A673 (cell line): Measurements from ENCODE around the gene CDKN2C. TPM values are rescaled to one million over a fixed set of nuclear protein-coding genes. Genes with fewer than 3 reads are reported as not detected.
"Not testable (repeated sequence)": the region's sequence is repeated elsewhere in the genome, so short reads cannot be mapped to it uniquely, and the experiment has no call there.

Experiments
- BruUV-seq: library from RNA; stranded (reverse); fragments of 400-500 nt; replicated peaks from 2 replicates; lab custom pipeline; 2021; lab: Mats Ljungman, UMichigan
- CTCF ChIA-PET: fragments of 300-600 bp; sonication (Branson Sonifier 250); formaldehyde crosslinking; loops from one replicate; lab custom pipeline; 2022; ENCODE audit warnings: antibody characterized with exemption; lab: Charles Lee
- POLR2A ChIA-PET: fragments of 300-600 bp; sonication (Branson Sonifier 250); formaldehyde crosslinking; loops from one replicate; lab custom pipeline; 2022; ENCODE audit warnings: antibody characterized with exemption; ENCODE audit not compliant: low non-redundant PET; lab: Charles Lee
- DNase-seq: peaks from one replicate; pipeline ENCODE4 v3.0.0-alpha.2; 2015; ENCODE audit warnings: low spot score
- H3K27ac ChIP-seq: fragments of 200-600 bp; sonication (generic); 2 replicates; pipeline ENCODE4 v1.5.1; 2016; ENCODE audit warnings: mixed run types, low read depth, mild to moderate bottlenecking, mixed read lengths, antibody characterized with exemption, low read length; ENCODE audit not compliant: poor library complexity, severe bottlenecking
- H3K27me3 ChIP-seq: fragments of 200-600 bp; sonication (generic); replicated peaks from 2 replicates; pipeline ENCODE4 v1.6.1; 2017; ENCODE audit warnings: mixed run types, low read depth, mild to moderate bottlenecking, mixed read lengths, antibody characterized with exemption, low read length; ENCODE audit not compliant: insufficient read depth, poor library complexity
- H3K36me3 ChIP-seq: fragments of 200-600 bp; sonication (generic); 2 replicates; pipeline ENCODE4 v1.6.1; 2016; ENCODE audit warnings: mixed run types, mild to moderate bottlenecking, mixed read lengths, antibody characterized with exemption, low read length; ENCODE audit not compliant: insufficient read depth, poor library complexity, severe bottlenecking
- H3K4me1 ChIP-seq: fragments of 200-600 bp; sonication (generic); 2 replicates; pipeline ENCODE4 v1.6.1; 2017; ENCODE audit warnings: mixed run types, mild to moderate bottlenecking, mixed read lengths, antibody characterized with exemption, low read length; ENCODE audit not compliant: insufficient read depth, poor library complexity, severe bottlenecking
- H3K4me3 ChIP-seq: fragments of 200-600 bp; sonication (generic); 2 replicates; pipeline ENCODE4 v1.5.1; 2016; ENCODE audit warnings: low read depth, mixed run types, mild to moderate bottlenecking, mixed read lengths, low read length; ENCODE audit not compliant: poor library complexity, severe bottlenecking
- H3K9me3 ChIP-seq: fragments of 200-600 bp; sonication (generic); 2 replicates; pipeline ENCODE4 v1.6.1; 2016; ENCODE audit warnings: mixed run types, low read depth, mild to moderate bottlenecking, mixed read lengths, antibody characterized with exemption, low read length; ENCODE audit not compliant: poor library complexity, severe bottlenecking
- EZH2 ChIP-seq: fragments of 200-600 bp; sonication (generic); IDR thresholded peaks from 2 replicates; pipeline ENCODE4 v1.6.1; 2017; ENCODE audit warnings: borderline replicate concordance, low read depth, mild to moderate bottlenecking, mixed read lengths, antibody characterized with exemption, low read length; ENCODE audit not compliant: poor library complexity, severe bottlenecking
- intact Hi-C: fragments of 100-400 bp; cut with micrococcal nuclease; formaldehyde crosslinking; loops from one replicate; pipeline ENCODE4 v1.10.0; 2022; ENCODE audit not compliant: unreplicated experiment
- total RNA-seq: library from RNA; stranded (reverse); gene quantifications from 2 replicates; pipeline ENCODE4 v1.2.3, GENCODE V29; 2021
- TF ChIP-seq, protein P1 (sequence below): fragments of 300-800, 200-600 bp; sonication (generic); conservative IDR thresholded peaks from 2 replicates; pipeline ENCODE4 v1.5.1; 2017; ENCODE audit warnings: low read depth, mild to moderate bottlenecking, antibody characterized with exemption, low read length, moderate library complexity, mixed read lengths

The CDKN2C gene
- total RNA-seq, 1 experiment from 2014 or later: 53.5 TPM

GRCh38 chr1:50949286-50949982 is 20.6 kb upstream of the CDKN2C start:
- no peaks in the 10 kb centered on the region for H3K4me1 ChIP-seq
- TF ChIP-seq, protein P1, sequence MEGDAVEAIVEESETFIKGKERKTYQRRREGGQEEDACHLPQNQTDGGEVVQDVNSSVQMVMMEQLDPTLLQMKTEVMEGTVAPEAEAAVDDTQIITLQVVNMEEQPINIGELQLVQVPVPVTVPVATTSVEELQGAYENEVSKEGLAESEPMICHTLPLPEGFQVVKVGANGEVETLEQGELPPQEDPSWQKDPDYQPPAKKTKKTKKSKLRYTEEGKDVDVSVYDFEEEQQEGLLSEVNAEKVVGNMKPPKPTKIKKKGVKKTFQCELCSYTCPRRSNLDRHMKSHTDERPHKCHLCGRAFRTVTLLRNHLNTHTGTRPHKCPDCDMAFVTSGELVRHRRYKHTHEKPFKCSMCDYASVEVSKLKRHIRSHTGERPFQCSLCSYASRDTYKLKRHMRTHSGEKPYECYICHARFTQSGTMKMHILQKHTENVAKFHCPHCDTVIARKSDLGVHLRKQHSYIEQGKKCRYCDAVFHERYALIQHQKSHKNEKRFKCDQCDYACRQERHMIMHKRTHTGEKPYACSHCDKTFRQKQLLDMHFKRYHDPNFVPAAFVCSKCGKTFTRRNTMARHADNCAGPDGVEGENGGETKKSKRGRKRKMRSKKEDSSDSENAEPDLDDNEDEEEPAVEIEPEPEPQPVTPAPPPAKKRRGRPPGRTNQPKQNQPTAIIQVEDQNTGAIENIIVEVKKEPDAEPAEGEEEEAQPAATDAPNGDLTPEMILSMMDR: no peak
- TF ChIP-seq EZH2: no peak
- intact Hi-C loops: no loop called here
- no peaks in the 10 kb centered on the region for H3K27me3 ChIP-seq
- no TSS peak for BruUV-seq
- ChIA-PET CTCF (no interaction called here), POLR2A (interaction anchor here (0.6 kb wide), 1 partner anchor 488 kb away, joined by 5 read pairs; no protein-coding TSS in a partner anchor)
- no peaks in the 10 kb centered on the region for H3K36me3 ChIP-seq
- H3K27ac ChIP-seq: no peak overlapping the region
- no peak overlapping the region for H3K4me3 ChIP-seq
- no peaks in the 10 kb centered on the region for H3K9me3 ChIP-seq
- DNase-seq: no peak

GRCh38 chr1:50950396-50950795 is 19.6 kb upstream of the CDKN2C start:
- no peaks in the 10 kb centered on the region for H3K4me1 ChIP-seq
- no peaks in the 10 kb centered on the region for H3K36me3 ChIP-seq
- no peak overlapping the region for H3K4me3 ChIP-seq
- no peak for TF ChIP-seq EZH2
- TF ChIP-seq, protein P1: no peak
- no peaks in the 10 kb centered on the region for H3K27me3 ChIP-seq
- ChIA-PET CTCF (no interaction called here), POLR2A (no interaction called here)
- no TSS peak for BruUV-seq
- H3K27ac ChIP-seq: no peak overlapping the region
- DNase-seq: no peak
- intact Hi-C loops: no loop called here
- no peaks in the 10 kb centered on the region for H3K9me3 ChIP-seq

- POLR2A ChIA-PET: not testable (repeated sequence)
Measured at GRCh38 chr1:50952566-50952965, 17.5 kb upstream of the CDKN2C start.

GRCh38 chr1:50955116-50955515 is 14.9 kb upstream of the CDKN2C start:
- no peaks in the 10 kb centered on the region for H3K9me3 ChIP-seq
- no peak for DNase-seq
- ChIA-PET POLR2A (no interaction called here), CTCF (no interaction called here)
- H3K27ac ChIP-seq: no peak overlapping the region
- no peaks in the 10 kb centered on the region for H3K27me3 ChIP-seq
- no TSS peak for BruUV-seq
- no peak for TF ChIP-seq EZH2
- TF ChIP-seq, protein P1: no peak
- no peaks in the 10 kb centered on the region for H3K4me1 ChIP-seq
- H3K36me3 ChIP-seq: no peaks in the 10 kb centered on the region
- no peak overlapping the region for H3K4me3 ChIP-seq
- intact Hi-C loops: no loop called here

More at GRCh38 chr1:50952566-50952965, 17.5 kb upstream of the CDKN2C start:
- H3K4me1 ChIP-seq, H3K27me3 ChIP-seq, H3K9me3 ChIP-seq, CTCF ChIA-PET, DNase-seq, intact Hi-C loops, H3K4me3 ChIP-seq, BruUV-seq, H3K36me3 ChIP-seq, H3K27ac ChIP-seq: not testable (repeated sequence)
